Measurements from ENCODE around the gene EHBP1L1. TPM values are rescaled to one million over a fixed set of nuclear protein-coding genes. Genes with fewer than 3 reads are reported as not detected.

The EHBP1L1 gene
- total and polyA plus RNA-seq, 2 of the 13 experiments (the other 11 are each of a cell fraction or from before 2014, with no cell fraction given) = 8.3 to 10.6 TPM

DNA sequence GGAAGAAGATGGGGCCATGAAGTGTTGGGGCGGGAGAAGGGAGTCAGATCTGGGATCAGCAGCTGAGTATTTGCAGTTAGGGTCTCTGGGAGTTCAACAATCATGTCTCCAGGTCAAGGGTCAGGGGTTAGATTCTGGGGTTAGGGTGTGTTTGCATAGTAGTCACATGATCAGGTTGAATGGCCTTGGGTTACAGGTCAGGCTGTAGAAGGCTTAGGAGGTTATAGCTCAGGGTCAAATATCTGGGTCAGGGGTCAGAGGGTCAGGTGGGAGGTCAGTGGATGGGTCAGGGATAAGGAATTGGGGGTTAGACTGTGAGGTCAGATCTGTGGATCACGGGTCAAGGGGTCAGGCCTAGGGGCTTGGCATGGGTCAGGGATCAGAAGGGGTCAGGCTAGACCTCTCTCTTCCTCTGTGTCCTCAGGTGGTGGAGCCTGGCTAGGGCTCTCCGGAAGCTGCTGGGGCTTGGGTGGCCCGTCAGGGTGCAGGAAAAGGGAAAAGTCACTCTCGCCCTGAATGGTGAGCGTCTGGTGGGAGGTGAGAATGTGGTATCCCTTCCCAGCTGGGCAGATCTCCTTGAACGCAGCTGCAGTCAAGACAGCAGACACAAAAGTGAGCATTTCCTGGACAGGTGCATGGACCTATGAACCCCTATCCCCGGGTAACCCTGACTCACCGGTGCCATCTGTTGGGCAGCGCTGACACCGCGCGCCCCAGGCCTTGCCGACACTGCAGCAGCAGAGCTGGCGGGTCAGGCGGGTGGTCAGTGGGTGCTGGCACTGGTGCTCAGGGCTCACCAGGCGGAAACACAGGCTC is 24.1 kb upstream of the EHBP1L1 start (continued):
- TF ChIP-seq, protein P1, sequence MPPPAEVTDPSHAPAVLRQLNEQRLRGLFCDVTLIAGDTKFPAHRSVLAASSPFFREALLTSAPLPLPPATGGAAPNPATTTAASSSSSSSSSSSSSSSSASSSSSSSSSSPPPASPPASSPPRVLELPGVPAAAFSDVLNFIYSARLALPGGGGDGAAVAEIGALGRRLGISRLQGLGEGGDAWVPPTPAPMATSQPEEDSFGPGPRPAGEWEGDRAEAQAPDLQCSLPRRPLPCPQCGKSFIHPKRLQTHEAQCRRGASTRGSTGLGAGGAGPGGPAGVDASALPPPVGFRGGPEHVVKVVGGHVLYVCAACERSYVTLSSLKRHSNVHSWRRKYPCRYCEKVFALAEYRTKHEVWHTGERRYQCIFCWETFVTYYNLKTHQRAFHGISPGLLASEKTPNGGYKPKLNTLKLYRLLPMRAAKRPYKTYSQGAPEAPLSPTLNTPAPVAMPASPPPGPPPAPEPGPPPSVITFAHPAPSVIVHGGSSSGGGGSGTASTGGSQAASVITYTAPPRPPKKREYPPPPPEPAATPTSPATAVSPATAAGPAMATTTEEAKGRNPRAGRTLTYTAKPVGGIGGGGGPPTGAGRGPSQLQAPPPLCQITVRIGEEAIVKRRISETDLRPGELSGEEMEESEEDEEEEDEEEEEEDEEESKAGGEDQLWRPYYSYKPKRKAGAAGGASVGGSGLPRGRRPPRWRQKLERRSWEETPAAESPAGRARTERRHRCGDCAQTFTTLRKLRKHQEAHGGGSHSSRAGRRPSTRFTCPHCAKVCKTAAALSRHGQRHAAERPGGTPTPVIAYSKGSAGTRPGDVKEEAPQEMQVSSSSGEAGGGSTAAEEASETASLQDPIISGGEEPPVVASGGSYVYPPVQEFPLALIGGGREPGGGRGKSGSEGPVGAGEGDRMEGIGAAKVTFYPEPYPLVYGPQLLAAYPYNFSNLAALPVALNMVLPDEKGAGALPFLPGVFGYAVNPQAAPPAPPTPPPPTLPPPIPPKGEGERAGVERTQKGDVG (CRISPR knock-in tag; IDR thresholded peaks at IDR 0.05; ENCODE audit: borderline replicate concordance) = 0 out of 2 replicates have a peak, but pooled peaks have one; percentile 67
- TF ChIP-seq ZNF775 (CRISPR knock-in tag; IDR thresholded peaks at IDR 0.05; ENCODE audit: borderline replicate concordance) (no peak), CREB1 (IDR thresholded peaks at IDR 0.05) (no peak), CREB1 (CRISPR knock-in tag; IDR thresholded peaks at IDR 0.05) (no peak), HNRNPH1 (optimal IDR thresholded peaks at IDR 0.05; ENCODE audit: low read depth, low read length) (no peak), ZNF256 (CRISPR knock-in tag; conservative IDR thresholded peaks at IDR 0.05) (no peak), ZSCAN30 (CRISPR knock-in tag; IDR thresholded peaks at IDR 0.05) (no peak), NFE2L2 (IDR thresholded peaks at IDR 0.05; ENCODE audit: low read length) (no peak), HNRNPK (IDR thresholded peaks at IDR 0.05; ENCODE audit: low read depth, low read length, poor library complexity, severe bottlenecking) (no peak), KDM4B (CRISPR knock-in tag; IDR thresholded peaks at IDR 0.05) (no peak), ZNF224 (CRISPR knock-in tag; IDR thresholded peaks at IDR 0.05) (no peak)
- TF ChIP-seq, protein P2, sequence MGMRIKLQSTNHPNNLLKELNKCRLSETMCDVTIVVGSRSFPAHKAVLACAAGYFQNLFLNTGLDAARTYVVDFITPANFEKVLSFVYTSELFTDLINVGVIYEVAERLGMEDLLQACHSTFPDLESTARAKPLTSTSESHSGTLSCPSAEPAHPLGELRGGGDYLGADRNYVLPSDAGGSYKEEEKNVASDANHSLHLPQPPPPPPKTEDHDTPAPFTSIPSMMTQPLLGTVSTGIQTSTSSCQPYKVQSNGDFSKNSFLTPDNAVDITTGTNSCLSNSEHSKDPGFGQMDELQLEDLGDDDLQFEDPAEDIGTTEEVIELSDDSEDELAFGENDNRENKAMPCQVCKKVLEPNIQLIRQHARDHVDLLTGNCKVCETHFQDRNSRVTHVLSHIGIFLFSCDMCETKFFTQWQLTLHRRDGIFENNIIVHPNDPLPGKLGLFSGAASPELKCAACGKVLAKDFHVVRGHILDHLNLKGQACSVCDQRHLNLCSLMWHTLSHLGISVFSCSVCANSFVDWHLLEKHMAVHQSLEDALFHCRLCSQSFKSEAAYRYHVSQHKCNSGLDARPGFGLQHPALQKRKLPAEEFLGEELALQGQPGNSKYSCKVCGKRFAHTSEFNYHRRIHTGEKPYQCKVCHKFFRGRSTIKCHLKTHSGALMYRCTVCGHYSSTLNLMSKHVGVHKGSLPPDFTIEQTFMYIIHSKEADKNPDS (CRISPR knock-in tag; IDR thresholded peaks at IDR 0.05) = 0 out of 2 replicates have a peak, but pooled peaks have one; percentile 13
- TF ChIP-seq, protein P3, sequence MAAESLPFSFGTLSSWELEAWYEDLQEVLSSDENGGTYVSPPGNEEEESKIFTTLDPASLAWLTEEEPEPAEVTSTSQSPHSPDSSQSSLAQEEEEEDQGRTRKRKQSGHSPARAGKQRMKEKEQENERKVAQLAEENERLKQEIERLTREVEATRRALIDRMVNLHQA (CRISPR knock-in tag; IDR thresholded peaks at IDR 0.05) = no peak
- TF ChIP-seq, protein P4, sequence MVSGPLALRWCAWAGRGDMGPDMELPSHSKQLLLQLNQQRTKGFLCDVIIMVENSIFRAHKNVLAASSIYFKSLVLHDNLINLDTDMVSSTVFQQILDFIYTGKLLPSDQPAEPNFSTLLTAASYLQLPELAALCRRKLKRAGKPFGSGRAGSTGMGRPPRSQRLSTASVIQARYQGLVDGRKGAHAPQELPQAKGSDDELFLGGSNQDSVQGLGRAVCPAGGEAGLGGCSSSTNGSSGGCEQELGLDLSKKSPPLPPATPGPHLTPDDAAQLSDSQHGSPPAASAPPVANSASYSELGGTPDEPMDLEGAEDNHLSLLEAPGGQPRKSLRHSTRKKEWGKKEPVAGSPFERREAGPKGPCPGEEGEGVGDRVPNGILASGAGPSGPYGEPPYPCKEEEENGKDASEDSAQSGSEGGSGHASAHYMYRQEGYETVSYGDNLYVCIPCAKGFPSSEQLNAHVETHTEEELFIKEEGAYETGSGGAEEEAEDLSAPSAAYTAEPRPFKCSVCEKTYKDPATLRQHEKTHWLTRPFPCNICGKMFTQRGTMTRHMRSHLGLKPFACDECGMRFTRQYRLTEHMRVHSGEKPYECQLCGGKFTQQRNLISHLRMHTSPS (CRISPR knock-in tag; IDR thresholded peaks at IDR 0.05; ENCODE audit: low read depth) = peak; percentile 85
- TF ChIP-seq, protein P5, sequence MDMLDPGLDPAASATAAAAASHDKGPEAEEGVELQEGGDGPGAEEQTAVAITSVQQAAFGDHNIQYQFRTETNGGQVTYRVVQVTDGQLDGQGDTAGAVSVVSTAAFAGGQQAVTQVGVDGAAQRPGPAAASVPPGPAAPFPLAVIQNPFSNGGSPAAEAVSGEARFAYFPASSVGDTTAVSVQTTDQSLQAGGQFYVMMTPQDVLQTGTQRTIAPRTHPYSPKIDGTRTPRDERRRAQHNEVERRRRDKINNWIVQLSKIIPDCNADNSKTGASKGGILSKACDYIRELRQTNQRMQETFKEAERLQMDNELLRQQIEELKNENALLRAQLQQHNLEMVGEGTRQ (IDR thresholded peaks at IDR 0.05; ENCODE audit: low read depth, low read length) = no peak
- TF ChIP-seq, protein P5 (CRISPR knock-in tag; IDR thresholded peaks at IDR 0.05; ENCODE audit: borderline replicate concordance) = peak; percentile 87
- TF ChIP-seq, protein P6, sequence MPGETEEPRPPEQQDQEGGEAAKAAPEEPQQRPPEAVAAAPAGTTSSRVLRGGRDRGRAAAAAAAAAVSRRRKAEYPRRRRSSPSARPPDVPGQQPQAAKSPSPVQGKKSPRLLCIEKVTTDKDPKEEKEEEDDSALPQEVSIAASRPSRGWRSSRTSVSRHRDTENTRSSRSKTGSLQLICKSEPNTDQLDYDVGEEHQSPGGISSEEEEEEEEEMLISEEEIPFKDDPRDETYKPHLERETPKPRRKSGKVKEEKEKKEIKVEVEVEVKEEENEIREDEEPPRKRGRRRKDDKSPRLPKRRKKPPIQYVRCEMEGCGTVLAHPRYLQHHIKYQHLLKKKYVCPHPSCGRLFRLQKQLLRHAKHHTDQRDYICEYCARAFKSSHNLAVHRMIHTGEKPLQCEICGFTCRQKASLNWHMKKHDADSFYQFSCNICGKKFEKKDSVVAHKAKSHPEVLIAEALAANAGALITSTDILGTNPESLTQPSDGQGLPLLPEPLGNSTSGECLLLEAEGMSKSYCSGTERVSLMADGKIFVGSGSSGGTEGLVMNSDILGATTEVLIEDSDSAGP (CRISPR knock-in tag; IDR thresholded peaks at IDR 0.05; ENCODE audit: borderline replicate concordance) = peak; percentile 48; the same call in 1 of the 2 replicates

Data from HepG2 (cell line).